GM18870 (cell line): ENCODE measurements around the gene SPHK1.

ENCODE experiments used
- ATAC-seq: cut with Tn5 transposase; IDR thresholded peaks from one replicate; pipeline ENCODE4 v1.9.1; 2021; ENCODE audit warnings: moderate library complexity; ENCODE audit not compliant: unreplicated experiment

Gene SPHK1

GRCh38 chr17:76360461-76360860 lies 23.9 kb upstream of the SPHK1 start:
- no peak for ATAC-seq

GRCh38 chr17:76363107-76363842 lies 21.1 kb upstream of the SPHK1 start:
- no peak for ATAC-seq

DNA sequence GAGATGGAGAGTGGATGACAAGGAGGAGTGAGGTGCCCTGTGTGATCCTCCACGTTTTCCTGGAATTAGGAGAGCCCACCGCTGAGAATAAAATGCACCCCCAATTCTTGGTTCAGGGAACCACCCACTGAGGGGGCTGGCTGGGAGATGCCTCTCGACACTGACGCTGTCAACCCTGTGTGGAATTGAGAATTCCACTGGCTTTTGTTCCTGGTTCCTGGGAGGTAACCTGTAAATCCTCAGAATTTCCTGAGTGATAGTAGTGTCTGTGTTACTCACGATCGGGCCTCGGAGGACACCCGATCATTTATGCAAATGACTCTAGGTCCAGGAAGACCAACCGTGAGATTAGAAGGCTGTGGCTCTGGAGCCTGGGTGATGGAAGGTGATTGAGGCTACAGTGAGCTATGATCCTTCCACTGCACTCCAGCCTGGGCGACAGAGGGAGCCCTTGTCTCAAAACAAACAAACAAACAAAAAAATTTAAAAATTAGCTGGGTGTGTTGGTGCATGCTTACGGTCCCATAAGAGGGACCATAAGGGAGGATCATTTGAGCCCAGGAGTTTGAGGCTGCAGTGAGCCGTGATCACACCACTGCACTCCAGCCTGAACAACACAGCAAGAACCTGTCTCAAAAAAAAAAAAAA lies 19.0 kb upstream of the SPHK1 start:
- no peak for ATAC-seq

- ATAC-seq = no peak
These were observed 18.2 kb upstream of the SPHK1 start for GRCh38 chr17:76366247-76366646.

- ATAC-seq = no peak
These were observed 16.8 kb upstream of the SPHK1 start for GRCh38 chr17:76367642-76368041.

- no peak for ATAC-seq
These were observed 15.9 kb upstream of the SPHK1 start for GRCh38 chr17:76368545-76368944.

GRCh38 chr17:76369379-76369778 lies 15.0 kb upstream of the SPHK1 start:
- no peak for ATAC-seq

GRCh38 chr17:76369804-76370203 lies 14.6 kb upstream of the SPHK1 start:
- ATAC-seq = no peak

GRCh38 chr17:76370261-76370993 lies 14.0 kb upstream of the SPHK1 start:
- no peak for ATAC-seq

DNA sequence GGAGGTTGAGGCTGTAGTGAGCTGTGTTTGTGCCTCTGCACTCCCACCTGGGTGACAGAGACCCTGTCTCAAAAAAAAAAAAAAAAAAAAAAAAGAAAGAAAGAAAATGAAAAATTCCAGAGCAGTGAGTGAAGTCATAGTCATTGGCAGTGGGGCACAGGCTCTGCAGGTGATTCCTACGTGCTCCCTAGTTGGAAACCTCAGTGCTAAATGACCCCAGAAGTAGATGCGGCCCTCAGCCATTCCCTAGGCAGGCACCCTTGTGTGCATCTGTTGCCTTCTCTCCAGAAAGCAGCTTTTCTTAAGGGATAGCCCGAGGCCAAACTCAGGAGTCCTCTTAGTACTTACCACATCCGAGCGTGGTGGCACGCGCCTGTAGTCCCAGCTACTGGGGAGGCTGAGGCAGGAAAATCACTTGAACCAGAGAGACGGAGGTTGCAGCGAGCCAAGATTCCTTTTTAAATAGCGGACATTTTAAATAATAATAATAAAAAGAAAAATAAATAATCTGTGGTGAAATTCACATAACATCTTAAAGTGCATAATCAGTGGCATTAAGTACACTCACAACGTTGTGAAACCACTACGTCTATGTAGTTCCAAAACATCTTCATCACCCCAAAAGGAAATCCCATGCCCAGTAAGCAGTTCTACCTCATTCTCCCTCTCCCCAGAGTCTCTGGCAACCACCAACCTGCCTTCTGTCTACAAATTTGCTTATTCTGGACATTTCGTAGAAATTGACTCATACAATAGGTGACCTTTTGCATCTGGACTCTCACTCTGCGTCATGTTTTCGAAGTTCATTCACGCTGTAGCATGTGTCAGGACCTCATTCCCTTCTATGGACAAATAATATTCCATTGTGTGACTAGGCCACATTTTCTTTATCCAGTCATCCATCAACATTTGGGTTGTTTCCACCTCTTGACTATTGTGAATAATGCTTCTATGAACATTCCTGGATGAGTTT lies 12.5 kb upstream of the SPHK1 start:
- ATAC-seq = no peak

DNA sequence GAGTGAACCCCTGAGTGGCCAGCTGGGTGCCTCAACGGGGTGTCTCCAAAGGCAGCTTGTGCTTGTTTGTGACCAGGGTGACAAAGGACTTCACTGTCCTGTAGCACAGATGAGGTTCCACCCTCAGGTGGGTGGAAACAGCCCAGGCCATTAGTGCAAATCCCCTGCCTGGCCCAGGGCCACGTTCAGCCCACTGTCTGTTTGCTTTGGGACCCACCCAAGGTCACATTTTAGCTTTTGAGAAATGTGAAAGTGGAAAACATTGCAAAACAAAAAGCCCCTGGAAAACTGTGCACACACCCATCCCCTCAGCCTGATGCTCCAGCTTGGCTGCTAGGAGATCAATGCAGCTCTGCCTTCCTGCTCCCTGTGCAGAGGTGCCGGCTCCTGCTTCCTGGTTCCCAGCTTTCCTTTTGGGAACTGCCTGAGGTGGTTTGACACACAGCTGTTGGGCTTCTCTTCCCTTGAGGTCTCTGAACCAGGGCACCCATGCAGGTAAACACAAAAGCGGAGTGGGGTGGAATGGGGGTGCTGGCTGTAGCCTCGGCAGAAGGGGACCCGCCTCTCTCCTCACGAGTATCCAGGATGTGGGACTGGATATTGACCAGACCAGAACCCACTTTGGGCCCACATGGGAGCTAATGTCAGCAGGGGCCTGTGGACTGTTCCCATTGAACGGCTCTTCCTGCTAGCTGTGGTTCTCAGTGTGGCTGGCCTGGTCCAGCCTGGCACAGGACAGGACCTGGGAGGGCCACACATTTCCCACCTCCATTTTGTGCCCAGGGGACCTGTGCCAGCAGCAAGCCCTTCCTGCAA lies 7.9 kb upstream of the SPHK1 start:
- no peak for ATAC-seq

GRCh38 chr17:76378548-76379274 lies 5.7 kb upstream of the SPHK1 start:
- ATAC-seq = no peak

DNA sequence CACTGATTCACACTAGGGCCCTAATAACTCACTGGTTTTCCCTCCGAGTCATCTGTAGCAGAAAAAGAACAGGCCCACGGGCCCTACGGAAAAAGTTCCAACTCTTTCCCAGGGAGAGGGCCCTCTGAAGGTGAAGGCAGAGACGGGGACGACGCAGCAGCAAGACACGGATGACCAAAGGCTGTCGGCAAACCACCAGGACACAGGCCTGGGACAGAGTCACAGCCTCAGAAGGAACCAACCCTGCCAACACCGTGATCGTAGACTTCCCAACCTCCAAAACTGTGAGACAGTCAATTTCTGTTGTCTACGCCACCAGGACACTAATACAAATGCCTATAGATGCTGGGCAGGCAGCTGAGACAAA lies 5.2 kb upstream of the SPHK1 start:
- ATAC-seq = no peak

DNA sequence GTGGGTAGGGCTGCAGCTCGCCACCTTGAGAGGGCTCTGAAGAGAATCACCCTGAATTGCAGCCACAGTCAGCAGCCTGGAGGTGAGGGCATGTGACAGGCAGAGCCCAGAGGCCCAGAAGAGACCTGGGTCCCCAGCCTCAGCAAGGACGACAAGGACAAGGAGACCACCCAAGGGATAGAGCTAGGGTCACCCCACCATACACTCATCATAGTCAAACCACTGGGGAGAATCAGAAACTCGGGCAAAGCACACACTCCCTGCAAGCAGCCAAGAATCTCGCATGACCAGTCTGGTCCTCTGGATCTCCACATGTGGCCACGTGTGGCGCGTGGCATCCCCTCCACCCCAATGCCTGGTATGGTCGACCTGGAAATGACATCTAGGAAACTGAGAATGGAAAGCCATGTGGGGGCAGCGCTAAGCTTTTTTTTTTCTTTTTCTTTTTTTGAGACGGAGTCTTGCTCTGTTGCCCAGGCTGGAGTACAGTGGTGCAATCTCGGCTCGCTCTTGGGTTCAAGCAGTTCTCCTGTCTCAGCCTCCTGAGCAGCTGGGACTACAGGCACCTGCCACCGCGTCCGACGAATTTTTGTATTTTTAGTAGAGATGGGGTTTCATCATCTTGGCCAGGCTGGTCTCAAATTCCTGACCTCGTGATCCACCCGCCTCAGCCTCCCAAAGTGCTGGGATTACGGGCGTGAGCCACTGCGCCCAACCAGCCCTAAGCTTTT lies 4.6 kb upstream of the SPHK1 start:
- no peak for ATAC-seq

GRCh38 chr17:76381633-76382350 lies 2.6 kb upstream of the SPHK1 start:
- no peak for ATAC-seq

- no peak for ATAC-seq
These were observed 2.0 kb upstream of the SPHK1 start for GRCh38 chr17:76382351-76382802.

- ATAC-seq = no peak
These were observed 1.4 kb upstream of the SPHK1 start for GRCh38 chr17:76382803-76383545.
